ENCODE results near the gene SETD1B. TPM values are rescaled to one million over a fixed set of nuclear protein-coding genes. Genes with fewer than 3 reads are reported as not detected.

SETD1B gene
- total RNA-seq, 1 experiment from 2014 or later = 40.4 TPM

DNA sequence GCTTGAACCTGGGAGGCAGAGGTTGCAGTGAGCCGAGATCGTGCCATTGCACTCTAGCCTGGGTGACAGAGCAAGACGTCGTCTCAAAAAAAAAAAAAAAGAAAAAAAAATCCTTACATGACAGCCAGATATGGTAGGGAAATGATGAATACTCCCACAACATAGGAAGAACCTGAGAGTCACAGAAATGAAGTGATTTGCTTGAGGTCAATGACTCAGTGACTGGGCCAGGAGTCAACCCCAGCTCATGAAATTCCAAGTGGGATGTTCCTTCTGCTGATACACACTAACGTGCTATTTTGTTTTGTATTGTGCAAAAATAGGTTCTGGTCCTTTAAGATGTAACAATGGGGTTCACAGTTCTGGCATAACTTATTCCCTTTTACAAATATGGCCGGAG lies 19.3 kb upstream of the SETD1B start:
- Histone ChIP-seq H3K27ac (ENCODE audit: insufficient read length, low read depth, low read length) (no peak overlapping the region), H3K23me2 (ENCODE audit: insufficient read length, low read depth, low read length, poor library complexity, severe bottlenecking) (no peaks in the 10 kb centered on the region), H4K5ac (ENCODE audit: insufficient read length, low read depth, low read length) (no peak overlapping the region), H3K14ac (ENCODE audit: insufficient read depth, low read length) (no peak overlapping the region), H2BK12ac (ENCODE audit: insufficient read length, low read depth, low read length) (no peak overlapping the region), H3K79me1 (ENCODE audit: insufficient read depth, low read depth, low read length, poor library complexity, severe bottlenecking) (no peaks in the 10 kb centered on the region), H3K23ac (ENCODE audit: insufficient read length, low read depth, low read length) (no peak overlapping the region), H3K18ac (ENCODE audit: insufficient read length, low read depth, low read length) (no peak overlapping the region), H2BK120ac (ENCODE audit: low read depth, low read length, poor library complexity, severe bottlenecking) (no peak overlapping the region), H4K20me1 (ENCODE audit: control insufficient read depth, insufficient read depth, insufficient read length) (no peaks in the 10 kb centered on the region), H2AFZ (ENCODE audit: low read length) (no peak overlapping the region), H3K79me2 (ENCODE audit: insufficient read depth, low read length) (no peaks in the 10 kb centered on the region), H3K9ac (ENCODE audit: extremely low read depth, insufficient read length, low read length) (no peak overlapping the region), H3K9me3 (ENCODE audit: control insufficient read depth, low read depth, low read length) (no peaks in the 10 kb centered on the region), H3K56ac (ENCODE audit: insufficient read length, low read depth, low read length) (no peak overlapping the region), H4K91ac (ENCODE audit: insufficient read length, low read depth, low read length) (no peak overlapping the region), H2BK15ac (ENCODE audit: low read depth, low read length) (no peak overlapping the region), H2BK5ac (ENCODE audit: insufficient read length, low read length) (no peak overlapping the region), H3K4me2 (ENCODE audit: insufficient read depth, insufficient read length, low read length) (no peak overlapping the region), H4K8ac (replicated peaks; ENCODE audit: insufficient read length, low read depth, low read length) (no peak overlapping the region), H3K4me1 (ENCODE audit: insufficient read depth, low read length) (no peaks in the 10 kb centered on the region), H2BK20ac (ENCODE audit: low read depth, low read length, poor library complexity, severe bottlenecking) (no peak overlapping the region), H3K27me3 (ENCODE audit: insufficient read depth, low read length) (no peaks in the 10 kb centered on the region), H2AK5ac (ENCODE audit: insufficient read length, low read length) (no peak overlapping the region), H3T11ph (ENCODE audit: low read length) (no peak overlapping the region), H3K4ac (ENCODE audit: low read depth, low read length) (no peak overlapping the region)
- TF ChIP-seq, protein P1, sequence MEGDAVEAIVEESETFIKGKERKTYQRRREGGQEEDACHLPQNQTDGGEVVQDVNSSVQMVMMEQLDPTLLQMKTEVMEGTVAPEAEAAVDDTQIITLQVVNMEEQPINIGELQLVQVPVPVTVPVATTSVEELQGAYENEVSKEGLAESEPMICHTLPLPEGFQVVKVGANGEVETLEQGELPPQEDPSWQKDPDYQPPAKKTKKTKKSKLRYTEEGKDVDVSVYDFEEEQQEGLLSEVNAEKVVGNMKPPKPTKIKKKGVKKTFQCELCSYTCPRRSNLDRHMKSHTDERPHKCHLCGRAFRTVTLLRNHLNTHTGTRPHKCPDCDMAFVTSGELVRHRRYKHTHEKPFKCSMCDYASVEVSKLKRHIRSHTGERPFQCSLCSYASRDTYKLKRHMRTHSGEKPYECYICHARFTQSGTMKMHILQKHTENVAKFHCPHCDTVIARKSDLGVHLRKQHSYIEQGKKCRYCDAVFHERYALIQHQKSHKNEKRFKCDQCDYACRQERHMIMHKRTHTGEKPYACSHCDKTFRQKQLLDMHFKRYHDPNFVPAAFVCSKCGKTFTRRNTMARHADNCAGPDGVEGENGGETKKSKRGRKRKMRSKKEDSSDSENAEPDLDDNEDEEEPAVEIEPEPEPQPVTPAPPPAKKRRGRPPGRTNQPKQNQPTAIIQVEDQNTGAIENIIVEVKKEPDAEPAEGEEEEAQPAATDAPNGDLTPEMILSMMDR (conservative IDR thresholded peaks at IDR 0.05) = no peak
- peaks cover 11 to 15% of the 10 kb centered on the region in 2 experiments for H3K4me1 Mint-ChIP-seq
- DNase-seq = no peak
- no peak overlapping the region; a peak in 1 of 7 replicates for H3K27ac Mint-ChIP-seq
- H3K27me3 Mint-ChIP-seq (ENCODE audit: low read depth) = peaks cover 5% of the 10 kb centered on the region; the same call in 1 of the 2 replicates
- no CpG with 5 or more reads among the region's 6 CpGs for WGBS (ENCODE audit: extremely low coverage, insufficient read length, low lambda C conversion rate)
- no peak overlapping the region for H3K4me3 Mint-ChIP-seq
- no peaks in the 10 kb centered on the region for H3K9me3 Mint-ChIP-seq
- H3K36me3 Mint-ChIP-seq (ENCODE audit: insufficient read depth in 1 of 3, low read depth in 3 of 3) = peaks cover 2 to 25% (median 11%) of the 10 kb centered on the region in 3 experiments; a peak in 6 of 7 replicates

Data from H9 (cell line).